HFFc6 (cell line): ENCODE data around the gene TMEM41B. TPM values are rescaled to one million over a fixed set of nuclear protein-coding genes. Genes with fewer than 3 reads are reported as not detected.
A peak's percentile ranks its signal among the peaks of the same experiment; 100 is the strongest.

ENCODE experiments used
- DNase-seq: peaks from one replicate; pipeline ENCODE4 v3.0.0-alpha.2; 2018
- H3K27ac Mint-ChIP-seq: 2 replicates; pipeline ENCODE4 v1.8.0; 2020; ENCODE audit warnings: mild to moderate bottlenecking, mixed read lengths
- H3K27me3 Mint-ChIP-seq: 2 replicates; pipeline ENCODE4 v1.8.0; 2021; ENCODE audit warnings: mild to moderate bottlenecking, moderate library complexity, mixed read lengths; ENCODE audit not compliant: insufficient read depth
- H3K36me3 Mint-ChIP-seq: 2 replicates; pipeline ENCODE4 v1.8.0; 2021; ENCODE audit warnings: low read depth, mixed read lengths
- H3K4me1 Mint-ChIP-seq: 2 replicates; pipeline ENCODE4 v1.8.0; 2020; ENCODE audit warnings: low read depth, mixed read lengths
- H3K4me3 Mint-ChIP-seq: 2 replicates; pipeline ENCODE4 v1.8.0; 2020; ENCODE audit warnings: mild to moderate bottlenecking, moderate library complexity, mixed read lengths
- H3K9me3 Mint-ChIP-seq: 2 replicates; pipeline ENCODE4 v1.8.0; 2020; ENCODE audit warnings: mild to moderate bottlenecking, mixed read lengths
- CTCF ChIP-seq: fragments of 200-600 bp; sonication (generic); IDR thresholded peaks from 2 replicates; pipeline ENCODE4 v1.5.0; 2021; ENCODE audit warnings: antibody characterized with exemption, mild to moderate bottlenecking
- total RNA-seq, 6 experiments: library from RNA; stranded (reverse); fragmentation: NEBNext Ultra II Directional; extraction: Animal tissue kit (Norgen Biotek cat#: 25700); gene quantifications; 2 replicates in 1 of 6; 3 replicates in 5 of 6; pipeline ENCODE4 v1.2.3, GENCODE V29; 2021

Gene TMEM41B
- total RNA-seq, 6 experiments from 2014 or later: 30.5 to 35.3 (median 32.6) TPM

- Mint-ChIP-seq H3K4me3 (no peak overlapping the region), H3K9me3 (no peaks in the 10 kb centered on the region), H3K4me1 (peaks cover 10% of the 10 kb centered on the region), H3K36me3 (peaks cover 13% of the 10 kb centered on the region), H3K27ac (no peak overlapping the region), H3K27me3 (peaks cover 3% of the 10 kb centered on the region)
- DNase-seq: no peak
- no peak for TF ChIP-seq CTCF
These were observed 32.7 kb upstream of the TMEM41B start for GRCh38 chr11:9347100-9347499.

GRCh38 chr11:9344061-9344680 lies 29.8 kb upstream of the TMEM41B start:
- Mint-ChIP-seq H3K27ac (no peak overlapping the region), H3K36me3 (peaks cover 6% of the 10 kb centered on the region; the same call in 1 of the 2 replicates)

GRCh38 chr11:9341638-9342178 lies 27.3 kb upstream of the TMEM41B start:
- no peak overlapping the region for H3K27ac Mint-ChIP-seq

More at GRCh38 chr11:9344061-9344680, 29.8 kb upstream of the TMEM41B start:
- Mint-ChIP-seq H3K9me3 (no peaks in the 10 kb centered on the region), H3K4me3 (no peak overlapping the region), H3K4me1 (peaks cover 5% of the 10 kb centered on the region; the same call in 1 of the 2 replicates), H3K27me3 (peaks cover 3% of the 10 kb centered on the region)
- no peak for TF ChIP-seq CTCF
- DNase-seq: no peak

GRCh38 chr11:9332655-9333054 lies 18.3 kb upstream of the TMEM41B start:
- H3K9me3 Mint-ChIP-seq: no peaks in the 10 kb centered on the region
- no peak for TF ChIP-seq CTCF
- no peak overlapping the region for H3K4me3 Mint-ChIP-seq
- no peaks in the 10 kb centered on the region for H3K36me3 Mint-ChIP-seq
- no peak for DNase-seq
- no peaks in the 10 kb centered on the region; the same call in 1 of the 2 replicates for H3K27me3 Mint-ChIP-seq
- H3K4me1 Mint-ChIP-seq: peaks cover 40% of the 10 kb centered on the region
- H3K27ac Mint-ChIP-seq: no peak overlapping the region

More at GRCh38 chr11:9341638-9342178, 27.3 kb upstream of the TMEM41B start:
- no peaks in the 10 kb centered on the region; the same call in 1 of the 2 replicates for H3K27me3 Mint-ChIP-seq
- no peak overlapping the region for H3K4me3 Mint-ChIP-seq
- TF ChIP-seq CTCF: no peak
- no peaks in the 10 kb centered on the region for H3K36me3 Mint-ChIP-seq
- DNase-seq: no peak
- H3K9me3 Mint-ChIP-seq: no peaks in the 10 kb centered on the region
- peaks cover 5% of the 10 kb centered on the region; the same call in 1 of the 2 replicates for H3K4me1 Mint-ChIP-seq

- Mint-ChIP-seq H3K4me1 (peaks cover 40% of the 10 kb centered on the region), H3K4me3 (peak overlapping the region; percentile 84), H3K9me3 (no peaks in the 10 kb centered on the region), H3K27me3 (no peaks in the 10 kb centered on the region; the same call in 1 of the 2 replicates), H3K27ac (peak overlapping the region; percentile 99), H3K36me3 (no peaks in the 10 kb centered on the region)
- DNase-seq: peak; percentile 90
- TF ChIP-seq CTCF: no peak
These were observed 16.3 kb upstream of the TMEM41B start for GRCh38 chr11:9330387-9331384.
